ENCODE results near the gene VGLL3. TPM values are rescaled to one million over a fixed set of nuclear protein-coding genes. Genes with fewer than 3 reads are reported as not detected.

Gene VGLL3
- total RNA-seq, 1 donor from 2014 or later = 51.7 TPM

DNA sequence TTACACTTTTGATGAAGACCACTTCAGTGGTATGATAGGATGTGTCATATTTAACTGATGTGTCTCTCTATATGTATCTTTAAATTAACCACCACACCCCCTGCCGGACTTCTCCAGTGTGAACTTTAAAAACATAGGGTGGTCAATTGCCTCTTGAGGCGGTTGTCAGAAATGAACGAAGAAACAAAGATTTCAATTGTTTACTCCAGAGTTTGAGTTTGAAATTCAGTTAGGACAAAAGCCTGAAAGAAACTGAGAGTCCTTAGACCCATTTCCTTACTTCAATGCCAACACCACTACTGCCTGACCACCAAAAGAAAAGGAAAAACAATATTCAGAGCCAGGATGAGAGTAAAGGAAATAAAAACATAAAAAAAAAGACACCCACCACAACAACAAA is 40.2 kb downstream of the VGLL3 start:
- no peak for DNase-seq (ENCODE audit: low spot score)

DNA sequence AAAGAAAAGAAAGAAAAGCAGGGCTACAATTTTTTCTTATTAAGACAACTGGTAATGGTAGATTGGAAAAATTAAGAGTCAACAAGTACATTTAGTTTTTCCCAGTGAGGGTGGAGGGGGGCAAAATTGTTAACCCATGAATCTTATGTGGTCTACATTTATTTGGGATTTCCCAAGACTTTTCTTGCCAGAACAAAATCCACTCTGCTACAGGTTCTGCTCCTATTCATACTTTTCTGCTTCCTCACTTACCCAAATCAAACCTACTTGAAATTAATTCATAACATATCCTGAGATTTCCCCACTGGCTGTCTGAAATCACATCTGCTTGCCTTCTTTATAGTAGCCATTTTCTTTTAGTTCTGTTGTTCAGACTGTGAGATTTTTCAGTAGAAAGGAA is 41.1 kb downstream of the VGLL3 start:
- DNase-seq (ENCODE audit: low spot score) = no peak

- no peak for DNase-seq (ENCODE audit: low spot score)
These were observed 42.1 kb downstream of the VGLL3 start for GRCh38 chr3:86948822-86949221.

- DNase-seq (ENCODE audit: low spot score) = no peak
These were observed 48.7 kb downstream of the VGLL3 start for GRCh38 chr3:86942206-86942605.

DNA sequence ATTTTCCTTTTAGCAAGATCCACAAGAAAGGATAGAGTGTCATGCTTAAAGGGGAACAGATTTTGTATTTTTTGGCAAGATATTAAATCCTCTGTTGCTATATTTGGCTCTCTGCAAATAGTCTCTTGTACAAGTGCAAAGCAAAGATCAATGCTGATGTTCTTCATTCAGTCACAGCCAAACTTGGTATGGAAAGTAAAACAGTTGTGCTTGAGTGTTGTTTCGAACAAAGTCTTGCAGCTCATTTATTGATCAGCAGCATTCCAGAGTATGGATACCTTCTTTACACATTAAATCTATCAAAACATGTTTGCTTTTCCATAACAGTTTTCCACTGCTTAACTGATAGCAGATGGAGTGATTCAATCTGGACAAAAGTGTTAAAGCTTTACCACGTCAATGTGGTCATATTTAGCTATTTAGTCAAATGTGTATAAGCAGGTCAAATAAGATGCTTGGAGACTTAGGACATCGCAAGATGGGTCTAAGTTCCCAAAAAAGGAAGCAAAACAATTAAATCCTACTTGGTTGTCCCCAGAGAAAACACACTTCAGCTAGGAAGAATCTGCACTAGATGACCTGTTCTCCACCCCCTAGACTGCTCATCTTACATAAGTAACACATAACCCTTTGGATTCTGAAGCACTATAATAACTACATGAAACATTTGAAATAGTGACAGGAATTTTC is 52.4 kb downstream of the VGLL3 start:
- no peak for DNase-seq (ENCODE audit: low spot score)

DNA sequence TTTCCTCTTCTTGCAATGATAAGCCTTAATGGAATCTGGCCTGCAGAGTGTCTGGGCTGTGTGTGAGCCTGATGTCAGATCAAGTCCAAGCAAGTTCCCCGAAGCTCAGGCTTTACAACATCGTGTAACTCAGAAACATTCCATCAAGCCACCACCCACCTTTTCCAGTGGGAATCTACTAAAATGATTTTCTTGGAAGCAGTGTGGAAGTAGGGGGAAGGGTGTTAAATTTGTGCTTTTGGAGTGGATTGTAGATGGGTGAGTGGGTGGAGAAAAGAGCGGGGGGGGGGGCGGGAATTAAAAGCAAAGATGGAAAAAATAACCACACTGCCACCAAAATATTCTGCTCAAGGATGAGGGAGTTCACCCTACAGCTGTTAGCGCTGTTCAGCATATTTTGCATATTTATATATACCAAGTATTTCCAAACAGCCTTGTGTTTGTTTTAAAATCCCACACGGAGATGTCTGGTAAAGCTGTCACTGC is 53.6 kb downstream of the VGLL3 start:
- DNase-seq (ENCODE audit: low spot score) = no peak

- no peak for DNase-seq (ENCODE audit: low spot score)
These were observed 56.1 kb downstream of the VGLL3 start for GRCh38 chr3:86934851-86935250.

GRCh38 chr3:86930831-86931230 is 60.1 kb downstream of the VGLL3 start:
- no peak for DNase-seq (ENCODE audit: low spot score)

DNA sequence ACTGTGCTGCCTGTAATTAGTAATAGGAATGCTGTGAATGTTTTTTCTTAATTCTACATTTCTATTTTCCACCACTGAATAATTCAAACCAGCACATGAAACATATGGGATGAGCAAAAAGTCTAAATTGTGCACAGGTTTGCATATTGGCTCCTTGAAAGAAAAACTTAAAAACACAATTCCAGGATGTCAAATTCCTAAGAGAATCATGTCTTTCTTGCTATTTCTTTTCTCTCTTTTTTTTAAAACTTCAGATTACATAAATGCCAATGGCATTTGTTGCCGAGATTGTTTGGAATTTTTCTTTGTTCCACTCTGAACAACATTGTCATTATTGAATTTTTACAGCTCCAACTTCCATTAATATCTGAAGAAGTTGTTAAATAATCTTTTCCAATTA is 60.8 kb downstream of the VGLL3 start:
- no peak for DNase-seq (ENCODE audit: low spot score)

DNA sequence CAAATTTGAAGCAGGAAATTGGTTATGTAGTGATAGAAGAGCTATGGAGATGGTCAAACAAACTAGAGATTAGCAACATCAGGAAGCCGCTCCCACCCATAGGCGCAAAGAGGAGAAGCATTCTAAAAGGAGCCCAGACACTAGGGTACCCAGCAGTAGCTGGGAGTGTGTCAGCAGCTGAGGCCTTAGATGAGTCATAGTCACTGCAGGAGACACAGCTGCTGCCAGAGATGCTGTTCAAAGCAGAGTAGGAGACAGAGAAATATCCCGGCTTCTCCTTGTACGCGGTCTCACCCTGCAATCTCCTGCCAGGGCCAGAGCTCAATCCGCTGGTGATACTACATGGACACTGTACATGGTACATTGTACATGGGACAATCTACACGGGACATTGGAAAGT is 61.9 kb downstream of the VGLL3 start:
- DNase-seq (ENCODE audit: low spot score) = no peak

DNA sequence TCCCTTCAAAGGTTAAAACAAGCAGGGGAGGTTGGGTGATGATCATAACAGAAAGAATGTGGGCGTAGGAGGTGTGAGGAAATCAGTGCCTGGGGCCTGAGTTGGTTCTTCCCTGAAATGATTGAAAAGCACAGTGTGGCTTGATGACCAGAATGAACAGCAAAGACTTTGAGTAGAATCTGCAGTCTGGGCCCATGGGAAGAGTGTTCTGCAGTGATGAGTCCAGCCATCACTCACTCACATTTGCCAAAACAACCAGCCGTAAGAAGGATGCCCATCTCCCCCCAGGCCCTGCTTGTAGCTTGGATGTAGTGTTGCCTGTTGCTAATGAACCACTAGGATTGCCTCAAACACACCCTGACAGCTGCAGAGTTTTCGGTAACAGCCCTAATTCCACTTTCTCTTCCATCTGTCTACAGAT is 67.9 kb downstream of the VGLL3 start:
- no peak for DNase-seq (ENCODE audit: low spot score)

DNA sequence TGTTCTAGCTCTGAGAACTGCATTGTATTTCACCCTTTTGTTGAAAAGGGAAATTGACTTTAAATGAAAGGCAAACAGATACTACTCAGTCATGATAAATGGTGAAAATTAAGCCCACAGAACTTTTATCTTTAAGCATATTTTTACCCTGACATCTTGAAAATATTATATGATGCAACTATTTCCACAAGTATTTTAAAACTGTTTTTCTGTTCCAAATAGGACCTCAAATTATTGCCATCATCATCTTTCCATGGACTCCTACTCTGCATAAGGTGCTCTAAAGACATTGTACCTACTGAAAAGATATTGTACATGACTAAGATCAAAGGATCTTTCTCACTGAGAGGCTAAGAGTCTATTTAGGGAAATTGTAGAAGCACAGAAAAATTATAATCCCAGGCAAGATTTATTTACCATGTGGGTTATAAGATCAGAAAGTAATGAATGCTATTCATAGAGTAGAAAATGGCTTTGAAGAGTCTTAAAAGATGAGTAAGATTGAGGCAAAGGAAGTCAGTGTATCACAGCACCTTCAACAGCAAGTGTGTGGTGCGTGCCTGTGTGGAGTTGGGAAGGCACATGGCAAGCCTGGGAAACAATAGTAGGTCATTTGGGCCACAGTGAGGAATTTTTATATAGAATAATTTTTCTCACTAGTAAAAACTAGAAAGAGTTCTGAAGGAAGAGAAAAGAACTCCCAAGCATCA is 68.8 kb downstream of the VGLL3 start:
- DNase-seq (ENCODE audit: low spot score) = no peak

- DNase-seq (ENCODE audit: low spot score) = no peak
These were observed 76.3 kb downstream of the VGLL3 start for GRCh38 chr3:86914670-86915069.

DNA sequence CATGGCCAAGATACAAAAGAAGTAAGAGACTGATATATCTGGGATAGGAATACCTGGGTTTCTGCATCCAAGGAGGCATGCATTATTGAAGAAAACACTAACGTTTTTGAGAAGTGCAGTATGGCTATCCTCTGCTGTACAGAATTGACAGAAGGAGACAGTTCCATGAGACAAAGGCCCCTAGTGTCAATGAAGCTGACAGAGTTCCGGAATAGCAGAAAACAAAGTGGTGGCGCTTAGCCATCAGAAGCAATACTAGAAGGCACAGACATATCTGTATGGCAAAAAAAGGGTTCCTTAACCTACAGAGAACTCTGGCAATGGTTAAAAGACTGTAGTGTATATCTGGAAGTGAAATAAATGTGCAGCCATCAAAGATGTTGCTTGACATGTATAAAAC is 77.8 kb downstream of the VGLL3 start:
- no peak for DNase-seq (ENCODE audit: low spot score)

DNA sequence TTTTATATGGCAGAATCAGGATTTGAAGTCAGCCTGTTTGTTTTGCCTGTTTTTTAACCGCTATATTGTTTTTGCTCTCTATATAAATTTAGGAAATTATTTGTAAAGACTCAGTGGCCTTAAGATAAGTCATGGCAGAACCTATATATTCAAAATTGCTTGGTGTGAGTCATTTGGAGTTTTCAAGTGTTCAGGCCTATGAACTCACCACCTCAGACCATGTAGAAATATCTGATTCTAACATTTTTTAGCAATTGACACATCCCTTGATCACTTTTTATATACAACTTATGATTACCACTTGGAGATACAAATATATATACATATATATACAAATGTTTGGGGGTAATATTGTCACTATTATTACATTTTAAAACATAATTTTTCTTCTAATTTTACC is 95.7 kb downstream of the VGLL3 start:
- DNase-seq (ENCODE audit: low spot score) = no peak

- DNase-seq (ENCODE audit: low spot score) = no peak
These were observed 100.1 kb downstream of the VGLL3 start for GRCh38 chr3:86890741-86891396.

Other genes starting within 250 kb of the VGLL3 start
- gene CHMP2B, start 236.2 kb upstream of the VGLL3 start, total RNA-seq = 49.7 TPM